Parathyroid adenoma (tissue), 2 donors: ENCODE data around the gene SORCS2.

Experiments
- H2AFZ ChIP-seq: fragments of 300-600 bp; sonication (generic); one replicate; pipeline ENCODE4 v1.7.0; 2017; ENCODE audit warnings: antibody characterized with exemption, mild to moderate bottlenecking
- H3K27ac ChIP-seq: fragments of 300-600 bp; sonication (generic); one replicate; pipeline ENCODE4 v1.7.0; 2017
- H3K27me3 ChIP-seq: fragments of 300-600 bp; sonication (generic); one replicate; pipeline ENCODE4 v1.7.0; 2017; ENCODE audit warnings: low read length; ENCODE audit not compliant: control insufficient read depth, insufficient read depth
- H3K36me3 ChIP-seq: fragments of 300-600 bp; sonication (generic); one replicate; pipeline ENCODE4 v1.7.0; 2017; ENCODE audit warnings: low read length; ENCODE audit not compliant: control insufficient read depth, insufficient read depth
- H3K4me1 ChIP-seq: fragments of 300-600 bp; sonication (generic); one replicate; pipeline ENCODE4 v1.7.0; 2017; ENCODE audit warnings: control low read depth
- H3K4me2 ChIP-seq: fragments of 300-600 bp; sonication (generic); one replicate; pipeline ENCODE4 v1.7.0; 2017; ENCODE audit warnings: low read length
- H3K4me3 ChIP-seq: fragments of 300-600 bp; sonication (generic); one replicate; pipeline ENCODE4 v1.7.0; 2017; ENCODE audit warnings: low read depth, low read length
- H3K79me2 ChIP-seq: fragments of 300-600 bp; sonication (generic); one replicate; pipeline ENCODE4 v1.7.0; 2017; ENCODE audit warnings: control low read depth
- H3K9ac ChIP-seq: fragments of 300-600 bp; sonication (generic); one replicate; pipeline ENCODE4 v1.7.0; 2017; ENCODE audit warnings: mild to moderate bottlenecking
- H3K9me3 ChIP-seq: fragments of 300-600 bp; sonication (generic); one replicate; pipeline ENCODE4 v1.7.0; 2017; ENCODE audit warnings: low read length; ENCODE audit not compliant: control insufficient read depth
- TF ChIP-seq, protein P1 (sequence below): fragments of 300-600 bp; sonication (generic); IDR thresholded peaks from one replicate; pipeline ENCODE4 v1.7.0; 2017; ENCODE audit warnings: antibody characterized with exemption, mild to moderate bottlenecking
- donor health status: primary hyperparathyroidism.

SORCS2 gene

DNA sequence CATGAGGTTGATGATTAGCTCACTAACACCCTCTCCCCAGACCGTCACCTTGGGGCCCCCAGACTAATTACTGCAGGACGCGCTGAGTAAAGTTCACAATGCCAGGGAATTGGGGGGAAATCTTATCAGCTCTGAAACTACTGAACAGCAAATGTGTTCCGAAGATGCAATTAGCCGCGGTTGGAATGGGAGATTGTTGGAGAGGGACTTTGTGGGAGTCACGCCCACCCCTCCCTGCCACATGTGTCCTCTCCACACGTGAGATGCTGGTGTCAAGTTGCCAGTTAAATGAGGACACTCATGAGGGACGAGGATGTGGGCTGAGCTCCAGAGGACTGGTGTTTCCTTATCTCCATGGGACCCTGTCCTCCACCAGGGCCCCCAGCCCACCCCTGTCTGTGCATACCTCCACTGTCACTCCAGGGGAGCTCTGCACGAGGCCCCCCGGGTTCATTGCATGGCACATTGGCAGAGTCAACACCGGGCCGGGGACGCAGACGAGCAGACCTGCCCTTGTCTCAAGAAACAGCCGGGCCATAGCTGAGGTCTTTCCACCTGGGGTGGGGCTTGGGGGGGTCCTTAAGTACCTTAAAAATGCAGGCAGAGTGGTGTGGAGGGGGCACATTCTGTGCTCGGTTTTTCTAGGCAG, 417.8 kb downstream of the SORCS2 start:
- Histone ChIP-seq H3K27ac (no peak overlapping the region), H3K4me3 (no peak overlapping the region), H3K27me3 (no peaks in the 10 kb centered on the region), H3K4me2 (no peak overlapping the region), H3K4me1 (no peaks in the 10 kb centered on the region), H3K79me2 (no peaks in the 10 kb centered on the region), H3K9ac (no peak overlapping the region), H2AFZ (no peak overlapping the region), H3K9me3 (no peaks in the 10 kb centered on the region), H3K36me3 (no peaks in the 10 kb centered on the region)
- TF ChIP-seq, protein P1, sequence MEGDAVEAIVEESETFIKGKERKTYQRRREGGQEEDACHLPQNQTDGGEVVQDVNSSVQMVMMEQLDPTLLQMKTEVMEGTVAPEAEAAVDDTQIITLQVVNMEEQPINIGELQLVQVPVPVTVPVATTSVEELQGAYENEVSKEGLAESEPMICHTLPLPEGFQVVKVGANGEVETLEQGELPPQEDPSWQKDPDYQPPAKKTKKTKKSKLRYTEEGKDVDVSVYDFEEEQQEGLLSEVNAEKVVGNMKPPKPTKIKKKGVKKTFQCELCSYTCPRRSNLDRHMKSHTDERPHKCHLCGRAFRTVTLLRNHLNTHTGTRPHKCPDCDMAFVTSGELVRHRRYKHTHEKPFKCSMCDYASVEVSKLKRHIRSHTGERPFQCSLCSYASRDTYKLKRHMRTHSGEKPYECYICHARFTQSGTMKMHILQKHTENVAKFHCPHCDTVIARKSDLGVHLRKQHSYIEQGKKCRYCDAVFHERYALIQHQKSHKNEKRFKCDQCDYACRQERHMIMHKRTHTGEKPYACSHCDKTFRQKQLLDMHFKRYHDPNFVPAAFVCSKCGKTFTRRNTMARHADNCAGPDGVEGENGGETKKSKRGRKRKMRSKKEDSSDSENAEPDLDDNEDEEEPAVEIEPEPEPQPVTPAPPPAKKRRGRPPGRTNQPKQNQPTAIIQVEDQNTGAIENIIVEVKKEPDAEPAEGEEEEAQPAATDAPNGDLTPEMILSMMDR: no peak

DNA sequence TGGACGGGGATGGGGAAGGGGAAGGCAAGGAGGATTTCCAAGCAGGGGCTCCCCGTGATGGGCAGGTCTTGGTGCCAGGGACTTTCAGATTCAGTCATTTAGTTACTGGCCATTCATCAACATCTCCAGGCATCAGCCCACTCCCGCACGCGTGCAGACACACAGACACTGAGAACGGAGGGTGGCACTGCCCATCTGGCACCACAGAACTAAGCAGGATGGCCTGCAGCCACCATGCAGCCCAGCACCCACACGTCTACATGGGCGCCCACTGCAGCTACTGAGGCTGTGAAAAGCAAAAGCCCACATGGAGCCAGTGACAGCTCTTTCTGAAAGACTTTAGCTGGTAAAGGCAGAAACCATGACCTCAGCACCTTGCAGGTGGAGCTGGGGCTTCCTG, 418.5 kb downstream of the SORCS2 start:
- H3K27me3 ChIP-seq: no peaks in the 10 kb centered on the region
- TF ChIP-seq, protein P1: no peak

GRCh38 chr4:7612311-7612897, 420.1 kb downstream of the SORCS2 start:
- H3K36me3 ChIP-seq: no peaks in the 10 kb centered on the region
- no peaks in the 10 kb centered on the region for H3K9me3 ChIP-seq
- no peak overlapping the region for H2AFZ ChIP-seq
- TF ChIP-seq, protein P1: no peak
- H3K4me1 ChIP-seq: no peaks in the 10 kb centered on the region
- no peak overlapping the region for H3K4me3 ChIP-seq
- no peak overlapping the region for H3K27ac ChIP-seq
- no peaks in the 10 kb centered on the region for H3K27me3 ChIP-seq
- no peaks in the 10 kb centered on the region for H3K79me2 ChIP-seq
- no peak overlapping the region for H3K4me2 ChIP-seq
- H3K9ac ChIP-seq: no peak overlapping the region

More for the DNA sequence above, 418.5 kb downstream of the SORCS2 start:
- Histone ChIP-seq H3K4me2 (no peak overlapping the region), H3K4me1 (no peaks in the 10 kb centered on the region), H3K27ac (no peak overlapping the region), H3K79me2 (no peaks in the 10 kb centered on the region), H3K9me3 (no peaks in the 10 kb centered on the region), H3K9ac (no peak overlapping the region), H3K36me3 (no peaks in the 10 kb centered on the region), H3K4me3 (no peak overlapping the region), H2AFZ (no peak overlapping the region)

DNA sequence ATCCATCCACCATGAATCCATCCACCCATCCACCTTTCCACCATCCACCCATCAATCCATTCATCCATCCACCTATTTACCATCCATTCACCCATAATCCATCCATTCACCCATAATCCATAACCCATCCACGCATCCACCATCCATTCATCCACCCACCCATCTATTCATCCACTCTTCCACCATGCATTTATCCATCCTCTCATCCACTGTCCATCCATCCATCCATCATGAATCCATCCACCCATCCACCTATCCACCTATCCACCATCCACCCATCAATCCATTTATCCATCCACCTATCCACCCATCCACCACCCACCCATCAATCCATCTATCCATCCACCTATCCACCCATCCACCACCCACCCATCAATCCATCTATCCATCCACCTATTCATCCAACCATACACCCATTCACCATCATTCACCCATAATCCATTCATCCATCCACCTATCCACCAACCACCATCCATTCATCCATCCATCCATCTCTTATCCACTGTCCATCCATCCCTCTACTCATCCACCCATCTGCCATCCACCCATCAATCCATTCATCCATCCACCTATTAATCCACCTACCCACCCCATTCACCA, 422.1 kb downstream of the SORCS2 start:
- H3K27me3 ChIP-seq: no peaks in the 10 kb centered on the region
- TF ChIP-seq, protein P1: no peak

More for the DNA sequence above, 422.1 kb downstream of the SORCS2 start:
- no peak overlapping the region for H3K4me2 ChIP-seq
- no peaks in the 10 kb centered on the region for H3K9me3 ChIP-seq
- H3K9ac ChIP-seq: no peak overlapping the region
- H3K79me2 ChIP-seq: no peaks in the 10 kb centered on the region
- no peak overlapping the region for H3K27ac ChIP-seq
- H3K4me1 ChIP-seq: no peaks in the 10 kb centered on the region
- H2AFZ ChIP-seq: no peak overlapping the region
- no peak overlapping the region for H3K4me3 ChIP-seq
- no peaks in the 10 kb centered on the region for H3K36me3 ChIP-seq
